SK-N-SH (cell line): Measurements from ENCODE around the gene SNRNP35. TPM values are rescaled to one million over a fixed set of nuclear protein-coding genes. Genes with fewer than 3 reads are reported as not detected.

ENCODE experiments used
- CTCF ChIA-PET: fragments of 300-600, 350-600 bp; formaldehyde crosslinking; extraction: SDS; loops from one replicate; lab custom pipeline; 2021; lab: Yijun Ruan, JAX
- POLR2A ChIA-PET: fragments of 350-600 bp; sonication (Branson Sonifier 250); formaldehyde crosslinking; extraction: SDS; loops from one replicate; lab custom pipeline; 2020; ENCODE audit warnings: antibody characterized with exemption, inconsistent platforms; lab: Yijun Ruan, JAX
- DNase-seq: peaks from one replicate; pipeline ENCODE4 v3.0.0; 2012
- H2AFZ ChIP-seq: fragments of 200-600 bp; sonication (generic); 2 replicates; pipeline ENCODE4 v1.8.1; 2016; ENCODE audit warnings: antibody characterized with exemption, mild to moderate bottlenecking, low read depth
- H3F3A ChIP-seq: fragments of 200-600 bp; sonication (generic); replicated peaks from 2 replicates; pipeline ENCODE3; 2016; ENCODE audit warnings: antibody characterized with exemption, mild to moderate bottlenecking; ENCODE audit not compliant: insufficient read depth
- H3K27ac ChIP-seq, 2 experiments: fragments of 200-500 bp in 1 of 2; fragments of 200-600 bp in 1 of 2; sonication (Bioruptor generic) in 1 of 2; sonication (generic), shearing (Covaris generic) in 1 of 2; 2 replicates each; pipeline versions ENCODE4 v1.5.1 to v1.6.1; 2014 to 2016; ENCODE audit warnings: low read depth in 2 of 2, inconsistent platforms in 1 of 2, low read length in 1 of 2, mild to moderate bottlenecking in 1 of 2, mixed read lengths in 1 of 2
- H3K27me3 ChIP-seq: fragments of 200-600 bp; sonication (generic), shearing (Covaris generic); 2 replicates; pipeline ENCODE4 v1.6.1; 2016; ENCODE audit warnings: mixed run types; ENCODE audit not compliant: insufficient read depth
- H3K36me3 ChIP-seq, 2 experiments: fragments of 200-500 bp in 1 of 2; fragments of 200-600 bp in 1 of 2; sonication (Bioruptor generic) in 1 of 2; sonication (generic) in 1 of 2; replicated peaks in 1 of 2; 2 replicates each; pipeline versions ENCODE3 to v1.5.1; 2014 to 2016; ENCODE audit warnings: low read length in 1 of 2, mild to moderate bottlenecking in 1 of 2; ENCODE audit not compliant: insufficient read depth in 2 of 2, control insufficient read depth in 1 of 2
- H3K4me1 ChIP-seq, 2 experiments: fragments of 200-500 bp in 1 of 2; fragments of 200-600 bp in 1 of 2; sonication (Bioruptor generic) in 1 of 2; sonication (generic), shearing (Covaris generic) in 1 of 2; 2 replicates each; pipeline versions ENCODE4 v1.5.1 to v1.6.1; 2014 to 2016; ENCODE audit warnings: low read depth in 1 of 2, low read length in 1 of 2, mixed run types in 1 of 2; ENCODE audit not compliant: insufficient read depth in 2 of 2, control insufficient read depth in 1 of 2
- H3K4me2 ChIP-seq: fragments of 200-600 bp; sonication (generic), shearing (Covaris generic); 2 replicates; pipeline ENCODE4 v1.6.1; 2017; ENCODE audit warnings: mixed run types
- H3K4me3 ChIP-seq, 2 experiments: fragments of 200-500 bp in 1 of 2; fragments of 200-600 bp in 1 of 2; sonication (Bioruptor generic) in 1 of 2; sonication (generic), shearing (Covaris generic) in 1 of 2; 2 replicates each; pipeline versions ENCODE4 v1.5.1 to v1.8.1; 2014 to 2016; ENCODE audit warnings: low read depth in 2 of 2, inconsistent platforms in 1 of 2, low read length in 1 of 2, mild to moderate bottlenecking in 1 of 2, mixed read lengths in 1 of 2, moderate library complexity in 1 of 2
- H3K79me2 ChIP-seq: fragments of 200-600 bp; sonication (generic); 2 replicates; pipeline ENCODE4 v1.8.1; 2017; ENCODE audit warnings: mild to moderate bottlenecking; ENCODE audit not compliant: insufficient read depth
- H3K9ac ChIP-seq: fragments of 200-600 bp; sonication (generic); 2 replicates; pipeline ENCODE4 v1.6.1; 2017; ENCODE audit warnings: mixed run types
- H3K9me2 ChIP-seq: fragments of 200-600 bp; sonication (generic); 2 replicates; pipeline ENCODE4 v1.6.1; 2017; ENCODE audit warnings: mixed run types
- H3K9me3 ChIP-seq: fragments of 200-600 bp; sonication (generic); 2 replicates; pipeline ENCODE4 v1.6.1; 2017; ENCODE audit warnings: mixed run types, mild to moderate bottlenecking, moderate library complexity
- H4K20me1 ChIP-seq: fragments of 200-600 bp; sonication (generic); 2 replicates; pipeline ENCODE4 v1.6.1; 2017; ENCODE audit warnings: mild to moderate bottlenecking, mixed run types; ENCODE audit not compliant: insufficient read depth
- ELF1 ChIP-seq: IDR thresholded peaks from 2 replicates; pipeline ENCODE4 v1.4.0; 2012
- EZH2phosphoT487 ChIP-seq: fragments of 200-600 bp; sonication (generic); IDR thresholded peaks from 2 replicates; pipeline ENCODE4 v1.6.1; 2017; ENCODE audit warnings: low read depth, mixed run types, mild to moderate bottlenecking, antibody characterized with exemption, moderate library complexity, borderline replicate concordance
- FOSL2 ChIP-seq: IDR thresholded peaks from 2 replicates; pipeline ENCODE4 v1.4.0; 2012; ENCODE audit warnings: low read depth, mild to moderate bottlenecking, moderate library complexity, borderline replicate concordance
- GATA2 ChIP-seq: sonication (generic); formaldehyde crosslinking; IDR thresholded peaks from 2 replicates; pipeline ENCODE4 v1.5.0; 2020; ENCODE audit warnings: mild to moderate bottlenecking, missing genetic modification reagents
- MXI1 ChIP-seq: IDR thresholded peaks from 2 replicates; pipeline ENCODE4 v1.6.1; 2012; ENCODE audit warnings: mild to moderate bottlenecking, low read depth, low read length, improper control_type of control experiment
- NRF1 ChIP-seq: IDR thresholded peaks from 2 replicates; pipeline ENCODE4 v1.6.1; 2012; ENCODE audit warnings: low read depth, mild to moderate bottlenecking, low read length
- RAD21 ChIP-seq: IDR thresholded peaks from 2 replicates; pipeline ENCODE4 v1.6.1; 2012; ENCODE audit warnings: mild to moderate bottlenecking, low read length
- REST ChIP-seq: IDR thresholded peaks from 2 replicates; pipeline ENCODE4 v1.6.1; 2012; ENCODE audit warnings: mild to moderate bottlenecking, low read depth, low read length, moderate library complexity
- SIN3A ChIP-seq: IDR thresholded peaks from 2 replicates; pipeline ENCODE4 v1.6.1; 2012; ENCODE audit warnings: low read depth, mild to moderate bottlenecking, low read length, moderate library complexity, borderline replicate concordance
- TCF12 ChIP-seq: IDR thresholded peaks from 2 replicates; pipeline ENCODE4 v1.4.0; 2012
- TEAD4 ChIP-seq: IDR thresholded peaks from 2 replicates; pipeline ENCODE4 v1.4.0; 2012; ENCODE audit warnings: mild to moderate bottlenecking, borderline replicate concordance; ENCODE audit not compliant: insufficient read depth
- USF1 ChIP-seq: IDR thresholded peaks from 2 replicates; pipeline ENCODE4 v1.4.0; 2012; ENCODE audit warnings: low read depth, borderline replicate concordance
- WGBS: methylation state at CpG from one replicate; pipeline ENCODE4 v1.1.6; 2017; ENCODE audit warnings: low lambda C conversion rate; 5-methylcytosine and 5-hydroxymethylcytosine counted together
- polyA plus RNA-seq, 3 experiments: library from polyadenylated mRNA; depleted of rRNA; stranded (reverse); fragments of >200 nt; gene quantifications; 2 replicates each; pipeline ENCODE4 v1.2.3, GENCODE V29; 2012
- TF ChIP-seq, protein P1 (sequence below): IDR thresholded peaks from 2 replicates; pipeline ENCODE4 v1.4.0; 2012; ENCODE audit warnings: low read depth, borderline replicate concordance

SNRNP35 gene
- polyA plus RNA-seq, 1 of the 3 experiments (the other 2 are of a cell fraction): 13.1 TPM

- peaks cover 0 to 3% of the 10 kb centered on the region in 2 experiments; a peak in 1 of 4 replicates for H3K4me1 ChIP-seq
- CTCF ChIA-PET: interaction anchor here (0.9 kb wide), 1 partner anchor 148 kb away, joined by 3 read pairs; no protein-coding TSS in a partner anchor
- no peak overlapping the region for H3K27ac ChIP-seq
- H2AFZ ChIP-seq: no peak overlapping the region
- H4K20me1 ChIP-seq: no peaks in the 10 kb centered on the region
- H3K36me3 ChIP-seq: no peaks in the 10 kb centered on the region
- H3K4me2 ChIP-seq: no peak overlapping the region
- 100% methylated on average over 5 of the region's 6 CpGs for WGBS
- H3F3A ChIP-seq: no peaks in the 10 kb centered on the region
- no peak overlapping the region for H3K9ac ChIP-seq
- H3K4me3 ChIP-seq: no peak overlapping the region
- no peaks in the 10 kb centered on the region for H3K9me3 ChIP-seq
- POLR2A ChIA-PET: no interaction called here
- H3K27me3 ChIP-seq: no peaks in the 10 kb centered on the region
- no peak for DNase-seq
- TF ChIP-seq GATA2 (CRISPR knock-in tag) (no peak), EZH2phosphoT487 (no peak), ELF1 (no peak), FOSL2 (no peak), NRF1 (no peak), RAD21 (no peak), SIN3A (no peak), TEAD4 (no peak), TCF12 (no peak), MXI1 (no peak), USF1 (no peak), REST (no peak)
- TF ChIP-seq, protein P1, sequence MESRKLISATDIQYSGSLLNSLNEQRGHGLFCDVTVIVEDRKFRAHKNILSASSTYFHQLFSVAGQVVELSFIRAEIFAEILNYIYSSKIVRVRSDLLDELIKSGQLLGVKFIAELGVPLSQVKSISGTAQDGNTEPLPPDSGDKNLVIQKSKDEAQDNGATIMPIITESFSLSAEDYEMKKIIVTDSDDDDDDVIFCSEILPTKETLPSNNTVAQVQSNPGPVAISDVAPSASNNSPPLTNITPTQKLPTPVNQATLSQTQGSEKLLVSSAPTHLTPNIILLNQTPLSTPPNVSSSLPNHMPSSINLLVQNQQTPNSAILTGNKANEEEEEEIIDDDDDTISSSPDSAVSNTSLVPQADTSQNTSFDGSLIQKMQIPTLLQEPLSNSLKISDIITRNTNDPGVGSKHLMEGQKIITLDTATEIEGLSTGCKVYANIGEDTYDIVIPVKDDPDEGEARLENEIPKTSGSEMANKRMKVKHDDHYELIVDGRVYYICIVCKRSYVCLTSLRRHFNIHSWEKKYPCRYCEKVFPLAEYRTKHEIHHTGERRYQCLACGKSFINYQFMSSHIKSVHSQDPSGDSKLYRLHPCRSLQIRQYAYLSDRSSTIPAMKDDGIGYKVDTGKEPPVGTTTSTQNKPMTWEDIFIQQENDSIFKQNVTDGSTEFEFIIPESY: no peak
- TF ChIP-seq, all 33 proteins: peak for 0
- H3K9me2 ChIP-seq: no peaks in the 10 kb centered on the region
- peaks cover 13% of the 10 kb centered on the region for H3K79me2 ChIP-seq
These were observed 24.3 kb upstream of the SNRNP35 start for GRCh38 chr12:123433615-123434014.
